ENCODE results near the gene UNKL.

Gene UNKL

GRCh38 chr16:1343428-1344242 lies 70.9 kb downstream of the UNKL start:
- TF ChIP-seq EGR1 (IDR thresholded peaks at IDR 0.05) (peak; percentile 80), TEAD4 (IDR thresholded peaks at IDR 0.05) (no peak), CREB1 (IDR thresholded peaks at IDR 0.05; ENCODE audit: low read depth) (no peak), TCF12 (IDR thresholded peaks at IDR 0.05; ENCODE audit: low read depth) (no peak), EP300 (IDR thresholded peaks at IDR 0.05; ENCODE audit: borderline replicate concordance) (no peak)

GRCh38 chr16:1342526-1343427 lies 71.7 kb downstream of the UNKL start:
- TF ChIP-seq TEAD4 (IDR thresholded peaks at IDR 0.05) (peak; percentile 43; the same call in 1 of the 2 replicates), EP300 (IDR thresholded peaks at IDR 0.05; ENCODE audit: borderline replicate concordance) (no peak), CEBPB (IDR thresholded peaks at IDR 0.05) (no peak), CREB1 (IDR thresholded peaks at IDR 0.05; ENCODE audit: low read depth) (no peak), ZBTB7A (IDR thresholded peaks at IDR 0.05; ENCODE audit: low read depth) (no peak), TCF12 (IDR thresholded peaks at IDR 0.05; ENCODE audit: low read depth) (0 out of 2 replicates have a peak, but pooled peaks have one; percentile 37), FOXM1 (IDR thresholded peaks at IDR 0.05; ENCODE audit: borderline replicate concordance, low read depth) (no peak), YY1 (IDR thresholded peaks at IDR 0.05; ENCODE audit: low read depth) (0 out of 2 replicates have a peak, but pooled peaks have one; percentile 51), EGR1 (IDR thresholded peaks at IDR 0.05) (peak; percentile 70), NFIC (IDR thresholded peaks at IDR 0.05) (no peak), REST (IDR thresholded peaks at IDR 0.05; ENCODE audit: low read depth) (no peak), USF1 (IDR thresholded peaks at IDR 0.05) (no peak), RAD21 (IDR thresholded peaks at IDR 0.05; ENCODE audit: low read depth) (no peak), TAF1 (IDR thresholded peaks at IDR 0.05; ENCODE audit: low read depth) (peak; percentile 52), MAX (IDR thresholded peaks at IDR 0.05) (peak; percentile 70)

DNA sequence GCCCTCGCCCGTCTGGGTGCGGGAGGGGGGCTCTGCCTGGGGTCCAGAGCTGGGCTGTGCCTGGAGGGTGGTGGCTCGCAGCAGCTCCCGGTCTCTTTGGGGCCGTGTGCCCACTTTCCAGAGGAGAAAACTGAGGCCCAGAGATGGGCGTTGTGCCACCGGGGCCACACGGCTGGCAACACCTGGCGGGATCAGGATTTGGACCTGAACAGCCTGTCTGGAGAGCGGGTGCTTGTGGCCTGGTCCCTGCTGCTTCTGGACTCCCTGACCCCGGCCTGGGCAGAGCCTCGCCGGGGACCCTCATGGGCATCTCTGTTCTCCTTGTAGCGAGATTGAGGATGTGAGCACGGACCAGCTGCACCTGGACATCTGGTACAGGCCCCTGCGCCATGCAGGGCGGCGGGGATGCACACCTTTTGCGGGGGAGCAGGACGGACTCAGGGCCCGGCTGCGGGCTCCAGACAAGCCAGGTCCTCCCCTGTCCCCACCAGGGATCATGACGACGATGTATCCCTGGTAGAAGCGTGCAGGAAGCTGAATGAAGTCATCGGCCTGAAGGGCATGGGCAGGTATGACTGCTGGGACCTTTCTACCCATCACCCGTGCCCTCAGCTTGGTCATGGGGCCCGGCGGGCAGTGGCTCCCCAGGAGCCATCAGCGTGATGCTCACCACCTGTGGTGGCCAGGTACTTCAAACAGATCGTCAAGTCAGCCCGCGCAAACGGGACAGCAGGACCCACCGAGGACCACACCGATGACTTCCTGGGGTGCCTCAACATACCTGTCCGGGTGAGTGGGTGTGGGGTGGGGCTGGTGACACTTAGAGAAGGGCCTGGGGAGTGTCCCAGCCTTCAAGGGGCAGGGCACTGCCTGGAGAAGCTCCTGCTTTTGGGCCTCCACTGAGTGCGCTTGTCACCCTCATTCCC lies 72.7 kb downstream of the UNKL start:
- TF ChIP-seq YY1 (IDR thresholded peaks at IDR 0.05; ENCODE audit: low read depth) (no peak), ZBTB7A (IDR thresholded peaks at IDR 0.05; ENCODE audit: low read depth) (0 out of 2 replicates have a peak, but pooled peaks have one; percentile 7), CREB1 (IDR thresholded peaks at IDR 0.05; ENCODE audit: low read depth) (no peak)

GRCh38 chr16:1340730-1341494 lies 73.6 kb downstream of the UNKL start:
- TF ChIP-seq RAD21 (IDR thresholded peaks at IDR 0.05; ENCODE audit: low read depth) = no peak
- no peak for TF ChIP-seq YY1 (IDR thresholded peaks at IDR 0.05; ENCODE audit: low read depth)
- TF ChIP-seq TCF12 (IDR thresholded peaks at IDR 0.05; ENCODE audit: low read depth) = no peak
- no peak for TF ChIP-seq USF1 (IDR thresholded peaks at IDR 0.05)
- no peak for TF ChIP-seq CREB1 (IDR thresholded peaks at IDR 0.05; ENCODE audit: low read depth)
- 0 out of 2 replicates have a peak, but pooled peaks have one; percentile 7 for TF ChIP-seq ZBTB7A (IDR thresholded peaks at IDR 0.05; ENCODE audit: low read depth)
- TF ChIP-seq NFIC (IDR thresholded peaks at IDR 0.05) = no peak
- TF ChIP-seq EP300 (IDR thresholded peaks at IDR 0.05; ENCODE audit: borderline replicate concordance) = no peak

DNA sequence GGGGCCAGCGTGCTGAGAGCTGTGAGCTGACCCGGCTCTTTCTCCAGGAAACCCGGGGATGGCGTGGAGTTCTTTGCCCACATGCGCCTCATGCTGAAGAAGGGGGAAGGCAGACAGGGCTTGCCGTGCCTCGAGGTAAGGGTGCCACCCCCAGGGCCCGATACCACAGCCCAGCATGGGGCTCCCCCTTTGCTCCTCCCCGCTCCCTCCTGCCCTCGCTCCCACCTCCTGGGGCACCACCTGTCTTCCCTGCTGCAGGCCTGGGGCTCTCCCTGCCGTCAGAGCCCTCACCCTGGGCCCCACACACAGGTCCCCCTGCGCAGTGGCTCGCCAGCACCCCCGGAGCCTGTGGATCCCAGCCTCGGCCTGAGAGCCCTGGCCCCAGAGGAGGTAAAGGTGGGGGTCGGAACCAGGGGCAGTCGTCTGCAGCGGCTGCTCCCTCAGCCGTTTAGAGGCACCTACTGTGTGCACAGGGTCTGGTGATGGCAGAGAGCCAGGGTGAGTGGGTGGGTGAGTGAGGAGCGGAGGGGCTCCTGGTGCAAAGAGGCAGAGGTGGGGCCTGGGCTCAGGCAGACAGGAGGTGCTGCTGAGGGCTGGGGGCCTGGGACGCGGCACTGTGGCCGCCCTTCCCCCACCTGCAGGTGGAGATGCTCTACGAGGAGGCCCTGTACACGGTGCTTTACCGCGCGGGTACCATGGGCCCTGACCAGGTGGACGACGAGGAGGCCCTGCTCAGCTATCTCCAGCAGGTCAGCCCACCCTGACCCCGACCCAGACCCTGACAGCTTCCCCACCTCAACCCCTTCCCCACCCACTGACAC lies 75.4 kb downstream of the UNKL start:
- TF ChIP-seq MAX (IDR thresholded peaks at IDR 0.05) (no peak), EP300 (IDR thresholded peaks at IDR 0.05; ENCODE audit: borderline replicate concordance) (no peak), FOXM1 (IDR thresholded peaks at IDR 0.05; ENCODE audit: borderline replicate concordance, low read depth) (no peak), TCF12 (IDR thresholded peaks at IDR 0.05; ENCODE audit: low read depth) (no peak), CREB1 (IDR thresholded peaks at IDR 0.05; ENCODE audit: low read depth) (no peak), TAF1 (IDR thresholded peaks at IDR 0.05; ENCODE audit: low read depth) (no peak), RAD21 (IDR thresholded peaks at IDR 0.05; ENCODE audit: low read depth) (no peak), EGR1 (IDR thresholded peaks at IDR 0.05) (no peak), CEBPB (IDR thresholded peaks at IDR 0.05) (no peak), REST (IDR thresholded peaks at IDR 0.05; ENCODE audit: low read depth) (no peak), TEAD4 (IDR thresholded peaks at IDR 0.05) (no peak), NFIC (IDR thresholded peaks at IDR 0.05) (no peak), ZBTB7A (IDR thresholded peaks at IDR 0.05; ENCODE audit: low read depth) (no peak), YY1 (IDR thresholded peaks at IDR 0.05; ENCODE audit: low read depth) (no peak)

All from Ishikawa (cell line).